ENCODE measurements around the gene PGLYRP1. TPM values are rescaled to one million over a fixed set of nuclear protein-coding genes. Genes with fewer than 3 reads are reported as not detected.

PGLYRP1 gene, protein sequence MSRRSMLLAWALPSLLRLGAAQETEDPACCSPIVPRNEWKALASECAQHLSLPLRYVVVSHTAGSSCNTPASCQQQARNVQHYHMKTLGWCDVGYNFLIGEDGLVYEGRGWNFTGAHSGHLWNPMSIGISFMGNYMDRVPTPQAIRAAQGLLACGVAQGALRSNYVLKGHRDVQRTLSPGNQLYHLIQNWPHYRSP
- total RNA-seq, result not detected
- not detected for polyA plus RNA-seq (ENCODE audit: insufficient read depth, low read depth, low replicate concordance)
- long read RNA-seq, donor 1, result 0 reads
- long read RNA-seq, donor 2, result 0 reads

DNA sequence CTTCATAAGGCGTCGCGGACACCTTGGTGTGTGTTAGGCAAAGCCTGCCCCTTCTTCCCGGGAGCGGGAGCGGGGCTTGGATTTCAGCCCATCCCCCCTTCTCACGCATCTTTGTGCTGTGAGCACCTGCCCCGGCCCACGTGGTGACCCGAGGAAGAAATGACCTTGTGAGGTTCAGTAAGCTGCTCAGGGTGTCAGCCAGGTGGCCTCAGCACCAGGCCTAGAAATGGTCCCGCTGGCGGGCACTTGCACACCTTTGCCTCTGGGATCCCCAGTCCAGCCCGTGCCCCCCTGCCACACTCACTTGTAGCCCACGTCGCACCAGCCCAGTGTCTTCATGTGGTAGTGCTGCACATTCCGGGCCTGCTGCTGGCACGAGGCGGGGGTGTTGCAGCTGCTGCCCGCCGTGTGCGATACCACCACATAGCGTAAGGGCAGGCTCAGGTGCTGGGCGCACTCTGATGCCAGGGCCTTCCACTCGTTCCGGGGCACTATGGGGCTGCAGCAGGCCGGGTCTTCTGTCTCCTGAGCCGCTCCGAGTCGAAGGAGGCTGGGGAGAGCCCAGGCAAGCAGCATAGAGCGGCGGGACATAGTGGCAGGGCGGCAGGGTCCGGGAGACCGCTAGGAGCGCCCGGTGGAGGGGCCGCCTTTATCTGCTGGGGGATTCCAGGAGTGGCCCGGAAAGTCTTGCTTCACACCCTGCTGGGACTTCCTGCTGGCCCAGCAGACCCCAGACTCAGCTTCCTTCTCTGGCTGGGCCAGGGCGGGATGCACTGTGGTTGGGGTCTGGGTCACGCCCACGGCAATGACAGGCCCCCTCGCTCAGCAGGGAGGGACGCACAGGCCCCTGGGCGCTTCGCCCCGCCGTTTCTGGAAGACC, at the start of gene PGLYRP1:
PGLYRP1 (minus strand) TSS at position 623 of the 880 bp plus-strand sequence; CDS start at position 591, 32 bp downstream.
- H3K4me1 ChIP-seq, result no peaks in the 10 kb centered on the region
- H3K27me3 ChIP-seq, result no peaks in the 10 kb centered on the region
- H3K4me3 ChIP-seq, result no peak within 1 kb of the TSS
- H3K27ac ChIP-seq, result no peak within 1 kb of the TSS
- no peak for DNase-seq
- 31 to 32% methylated on average over 13 to 36 of the region's 47 CpGs for WGBS, 2 donors
- H3K36me3 ChIP-seq (ENCODE audit: low read depth, missing control alignments), result no peaks in the 10 kb centered on the region
- H3K9me3 ChIP-seq, result no peaks in the 10 kb centered on the region
- intact Hi-C loops (cut with DNase I; ENCODE audit: low total_unique reads), result loop anchor here (10.0 kb wide), 1 partner anchor 242 kb away; no protein-coding TSS in a partner anchor
- no peak for TF ChIP-seq POLR2A (IDR thresholded peaks at IDR 0.05)
- TF ChIP-seq, protein P1, sequence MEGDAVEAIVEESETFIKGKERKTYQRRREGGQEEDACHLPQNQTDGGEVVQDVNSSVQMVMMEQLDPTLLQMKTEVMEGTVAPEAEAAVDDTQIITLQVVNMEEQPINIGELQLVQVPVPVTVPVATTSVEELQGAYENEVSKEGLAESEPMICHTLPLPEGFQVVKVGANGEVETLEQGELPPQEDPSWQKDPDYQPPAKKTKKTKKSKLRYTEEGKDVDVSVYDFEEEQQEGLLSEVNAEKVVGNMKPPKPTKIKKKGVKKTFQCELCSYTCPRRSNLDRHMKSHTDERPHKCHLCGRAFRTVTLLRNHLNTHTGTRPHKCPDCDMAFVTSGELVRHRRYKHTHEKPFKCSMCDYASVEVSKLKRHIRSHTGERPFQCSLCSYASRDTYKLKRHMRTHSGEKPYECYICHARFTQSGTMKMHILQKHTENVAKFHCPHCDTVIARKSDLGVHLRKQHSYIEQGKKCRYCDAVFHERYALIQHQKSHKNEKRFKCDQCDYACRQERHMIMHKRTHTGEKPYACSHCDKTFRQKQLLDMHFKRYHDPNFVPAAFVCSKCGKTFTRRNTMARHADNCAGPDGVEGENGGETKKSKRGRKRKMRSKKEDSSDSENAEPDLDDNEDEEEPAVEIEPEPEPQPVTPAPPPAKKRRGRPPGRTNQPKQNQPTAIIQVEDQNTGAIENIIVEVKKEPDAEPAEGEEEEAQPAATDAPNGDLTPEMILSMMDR (IDR thresholded peaks at IDR 0.05), result no peak

DNA sequence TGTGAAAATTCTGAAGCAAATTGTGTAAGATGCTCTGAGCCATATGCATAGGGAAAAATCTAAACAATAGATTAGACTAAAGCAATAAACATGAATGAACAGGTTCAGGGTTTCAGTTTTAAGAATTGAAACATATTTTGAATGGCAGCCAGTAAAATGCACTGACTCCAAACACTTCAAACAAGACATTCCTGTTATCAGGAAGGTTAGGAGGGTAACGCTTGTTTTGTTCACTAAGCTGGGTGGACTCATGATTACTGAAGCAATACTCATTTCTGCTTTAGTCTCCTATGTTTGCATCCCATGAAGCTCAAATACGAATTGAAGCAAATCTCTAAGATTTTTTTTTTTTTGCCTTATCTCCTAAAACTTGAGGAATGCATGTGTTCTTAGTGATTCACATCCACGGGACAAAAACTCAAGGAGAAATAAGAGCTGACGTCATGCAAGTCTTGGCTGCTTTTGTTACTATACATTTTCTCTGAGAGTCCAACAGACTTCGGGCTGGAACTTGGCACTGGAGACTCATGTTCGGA, 47.0 kb upstream of the PGLYRP1 start:
- no peaks in the 10 kb centered on the region for H3K36me3 ChIP-seq (ENCODE audit: low read depth, missing control alignments)
- TF ChIP-seq, protein P1 (IDR thresholded peaks at IDR 0.05), result no peak
- TF ChIP-seq POLR2A (IDR thresholded peaks at IDR 0.05), result no peak
- no peak overlapping the region for H3K27ac ChIP-seq
- intact Hi-C loops (cut with DNase I; ENCODE audit: low total_unique reads), result no loop called here
- H3K4me1 ChIP-seq, result no peaks in the 10 kb centered on the region
- WGBS, 2 donors, result 32 to 34% methylated on average over 6 of the region's 6 CpGs
- H3K9me3 ChIP-seq, result no peaks in the 10 kb centered on the region
- no peaks in the 10 kb centered on the region for H3K27me3 ChIP-seq
- H3K4me3 ChIP-seq, result no peak overlapping the region
- DNase-seq, result no peak

DNA sequence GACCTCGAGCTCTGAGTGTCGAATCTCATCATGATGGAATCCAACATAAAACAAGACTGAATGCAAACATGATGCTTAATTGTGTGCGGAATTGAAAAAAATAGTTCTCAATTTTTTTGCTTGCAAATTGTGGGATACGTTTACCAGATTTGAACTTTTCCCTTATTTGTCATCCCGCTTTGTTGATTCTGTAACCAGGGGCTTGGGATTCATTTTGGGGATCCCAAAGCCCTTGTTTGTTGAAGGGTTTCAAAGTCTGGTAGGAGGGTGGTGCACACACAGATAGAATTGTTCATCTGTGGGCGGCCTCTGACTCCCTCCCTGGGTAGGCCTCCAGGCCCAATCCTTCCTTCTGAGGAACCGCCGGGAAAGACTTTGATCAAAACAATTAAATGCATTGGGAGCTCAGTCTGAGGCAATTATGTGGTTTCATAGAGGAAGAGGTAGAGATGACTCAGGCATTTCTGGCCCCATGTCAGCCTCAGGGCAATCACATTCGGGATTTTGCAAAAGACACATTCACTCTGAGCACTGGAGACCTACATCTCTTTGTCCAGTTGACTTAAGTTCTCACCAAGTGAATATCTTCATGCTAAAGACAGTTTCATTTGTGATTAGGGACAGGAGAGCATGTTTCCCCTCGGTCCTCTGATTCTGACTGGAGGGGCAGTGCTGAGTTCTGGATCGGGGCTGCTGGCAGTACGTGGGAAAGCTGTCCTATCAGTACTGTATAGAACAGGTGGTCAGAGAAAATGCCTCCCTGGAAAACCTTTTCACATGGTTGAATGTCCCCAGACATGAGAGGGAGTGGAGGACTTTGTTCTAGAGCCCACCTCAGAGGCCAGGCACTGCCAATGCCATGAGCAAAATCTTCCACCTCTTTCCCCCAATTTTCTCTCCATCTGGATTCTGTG, 45.7 kb upstream of the PGLYRP1 start:
- TF ChIP-seq, protein P1 (IDR thresholded peaks at IDR 0.05), result no peak
- no peak for TF ChIP-seq POLR2A (IDR thresholded peaks at IDR 0.05)
- no peaks in the 10 kb centered on the region for H3K4me1 ChIP-seq
- 78 to 80% methylated on average over 12 of the region's 12 CpGs for WGBS, 2 donors
- H3K36me3 ChIP-seq (ENCODE audit: low read depth, missing control alignments), result no peaks in the 10 kb centered on the region
- H3K9me3 ChIP-seq, result no peaks in the 10 kb centered on the region
- H3K27ac ChIP-seq, result no peak overlapping the region
- H3K27me3 ChIP-seq, result no peaks in the 10 kb centered on the region
- no peak overlapping the region for H3K4me3 ChIP-seq
- no peak for DNase-seq
- intact Hi-C loops (cut with DNase I; ENCODE audit: low total_unique reads), result no loop called here

DNA sequence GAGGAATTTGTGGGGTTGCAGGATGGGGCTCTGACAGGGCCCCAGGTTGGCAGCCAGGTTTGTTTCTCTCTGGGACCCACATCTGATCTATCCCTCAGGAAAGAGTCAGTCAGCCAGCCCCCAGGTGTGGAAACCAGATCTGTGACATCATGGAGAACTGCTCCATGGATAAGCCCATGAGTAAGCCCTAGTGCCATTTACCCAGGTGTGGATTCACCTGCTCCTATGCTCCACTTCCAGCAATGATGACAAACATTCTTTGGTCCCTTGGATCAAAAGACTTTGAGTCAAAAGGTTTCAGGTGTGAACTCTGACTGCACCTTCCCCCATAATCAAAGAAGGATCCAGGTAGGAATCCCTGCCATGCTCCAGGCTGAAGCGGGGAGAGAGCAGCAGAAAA, 44.8 kb upstream of the PGLYRP1 start:
- TF ChIP-seq, protein P1 (IDR thresholded peaks at IDR 0.05), result no peak
- no peak for TF ChIP-seq POLR2A (IDR thresholded peaks at IDR 0.05)
- no peaks in the 10 kb centered on the region for H3K4me1 ChIP-seq
- intact Hi-C loops (cut with DNase I; ENCODE audit: low total_unique reads), result no loop called here
- no peaks in the 10 kb centered on the region for H3K9me3 ChIP-seq
- H3K27me3 ChIP-seq, result no peaks in the 10 kb centered on the region
- H3K36me3 ChIP-seq (ENCODE audit: low read depth, missing control alignments), result no peaks in the 10 kb centered on the region
- DNase-seq, result no peak
- H3K4me3 ChIP-seq, result no peak overlapping the region
- 100% methylated on average over 1 of the region's 1 CpG for WGBS, 2 donors
- no peak overlapping the region for H3K27ac ChIP-seq
